Tibial nerve (tissue), 4 donors: ENCODE measurements around the gene MKI67. TPM values are rescaled to one million over a fixed set of nuclear protein-coding genes. Genes with fewer than 3 reads are reported as not detected.
"Not testable (repeated sequence)": the region's sequence is repeated elsewhere in the genome, so short reads cannot be mapped to it uniquely, and the experiment has no call there.

ENCODE experiments used
- DNase-seq, 2 donors: peaks; one replicate each; pipeline ENCODE4 v3.0.0-alpha.2; 2019; ENCODE audit warnings: low spot score in 2 of 2
- H3K27ac ChIP-seq, 4 donors: fragments of 200-600 bp; sonication (generic) in 3 of 4; one replicate each; pipeline ENCODE4 v1.5.1; 2017 to 2019; ENCODE audit warnings: mild to moderate bottlenecking in 1 of 4
- H3K27me3 ChIP-seq, 2 donors: fragments of 200-600 bp; sonication (generic) in 1 of 2; one replicate each; pipeline versions ENCODE4 v1.5.1 to v1.6.0; 2017 to 2019
- H3K36me3 ChIP-seq, 3 donors: fragments of 200-600 bp; sonication (generic); one replicate each; pipeline ENCODE4 v1.5.1; 2018 to 2019
- H3K4me1 ChIP-seq, 4 donors: fragments of 200-600 bp; sonication (generic) in 3 of 4; one replicate each; pipeline ENCODE4 v1.5.1; 2017 to 2019
- H3K4me3 ChIP-seq, 4 donors: fragments of 200-600 bp; sonication (generic) in 3 of 4; one replicate each; pipeline ENCODE4 v1.5.1; 2017 to 2019; ENCODE audit warnings: mild to moderate bottlenecking in 1 of 4, moderate library complexity in 1 of 4
- H3K9me3 ChIP-seq, 4 donors: fragments of 200-600 bp; sonication (generic) in 3 of 4; one replicate each; pipeline ENCODE4 v1.5.1; 2017 to 2019
- CTCF ChIP-seq, 5 experiments: fragments of 200-600 bp in 3 of 5; fragments of 450-650 bp in 2 of 5; sonication (generic) in 3 of 5; IDR thresholded peaks; one replicate each; pipeline ENCODE4 v1.5.1; 2016 to 2019; ENCODE audit warnings: antibody characterized with exemption in 5 of 5, mild to moderate bottlenecking in 3 of 5, moderate library complexity in 2 of 5
- EP300 ChIP-seq, 2 donors: sonication (generic); formaldehyde crosslinking; IDR thresholded peaks; one replicate each; pipeline ENCODE4 v1.6.1; 2017; ENCODE audit warnings: antibody characterized with exemption in 2 of 2, mild to moderate bottlenecking in 1 of 2
- POLR2A ChIP-seq, 2 donors: fragments of 450-650 bp; IDR thresholded peaks; one replicate each; pipeline ENCODE4 v1.6.1; 2017; ENCODE audit warnings: antibody characterized with exemption in 2 of 2, mild to moderate bottlenecking in 2 of 2, moderate library complexity in 2 of 2
- WGBS, 2 donors: methylation state at CpG; one replicate each; pipeline ENCODE4 v1.1.5; 2018; 5-methylcytosine and 5-hydroxymethylcytosine counted together
- total RNA-seq, 4 donors: library from RNA; depleted of rRNA; stranded (reverse); fragments of >200 nt; gene quantifications; one replicate each; pipeline ENCODE4 v1.1.0, GENCODE V29; 2016

MKI67 gene
- total RNA-seq, 4 donors from 2014 or later, result under 0.01 to 6.9 (median 3.4) TPM

DNA sequence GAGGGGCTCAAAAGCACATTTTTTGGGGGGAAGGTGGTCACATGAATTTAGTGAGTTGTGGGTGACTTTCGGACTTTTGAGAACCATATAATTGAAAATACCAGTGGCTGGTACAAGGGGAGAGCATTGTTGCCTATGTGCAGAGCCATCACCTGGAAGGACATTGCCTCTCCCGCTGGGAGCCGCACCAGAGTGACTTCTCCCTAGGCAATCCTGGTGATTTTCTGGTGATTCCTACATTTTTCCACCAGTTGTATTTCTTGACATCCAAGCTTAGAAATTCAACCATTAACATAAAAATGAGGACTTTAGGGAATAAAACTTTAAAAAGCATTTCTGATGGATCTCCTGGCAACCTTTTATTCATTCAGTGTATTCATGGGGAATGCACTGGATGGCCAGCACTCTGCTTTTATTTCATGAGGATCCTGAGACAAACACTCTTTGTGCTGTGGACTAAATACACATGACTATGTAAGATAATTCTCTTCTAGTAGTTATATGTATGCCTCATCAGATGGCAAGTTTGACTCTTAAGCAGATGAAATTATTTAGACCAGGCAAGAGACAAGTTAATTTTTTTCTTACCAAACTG, 41.8 kb upstream of the MKI67 start:
- no peak for DNase-seq
- no peaks in the 10 kb centered on the region for H3K4me1 ChIP-seq
- H3K9me3 ChIP-seq, result peaks cover 0 to 13% (median 0%) of the 10 kb centered on the region in 4 donors
- no peak overlapping the region for H3K27ac ChIP-seq
- H3K27me3 ChIP-seq, result no peaks in the 10 kb centered on the region
- TF ChIP-seq EP300 (IDR thresholded peaks at IDR 0.05) (no peak), POLR2A (IDR thresholded peaks at IDR 0.05) (no peak), CTCF (IDR thresholded peaks at IDR 0.05) (no peak)
- 85 to 97% methylated on average over 3 of the region's 3 CpGs for WGBS, 2 donors
- no peaks in the 10 kb centered on the region for H3K36me3 ChIP-seq
- no peak overlapping the region for H3K4me3 ChIP-seq

DNA sequence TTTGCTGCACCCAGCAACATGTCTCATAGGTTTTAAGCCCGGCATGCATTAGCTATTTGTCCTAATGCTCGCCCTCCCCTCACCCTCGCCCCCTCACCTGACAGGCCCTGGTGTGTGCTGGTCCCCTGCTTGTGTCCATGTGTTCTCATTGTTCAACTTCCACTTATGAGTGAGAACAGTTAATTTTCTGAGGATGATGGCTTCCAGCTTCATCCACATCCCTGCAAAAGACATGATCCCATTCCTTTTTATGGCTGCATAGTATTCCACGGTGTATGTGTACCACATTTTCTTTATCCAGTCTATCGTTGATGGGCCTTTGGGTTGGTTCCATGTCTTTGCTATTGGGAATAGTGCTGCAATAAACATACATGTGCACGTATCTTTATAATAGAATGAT, 40.9 kb upstream of the MKI67 start:
- H3K27me3 ChIP-seq, H3K27ac ChIP-seq, DNase-seq, H3K36me3 ChIP-seq, H3K4me3 ChIP-seq, H3K4me1 ChIP-seq, H3K9me3 ChIP-seq: not testable (repeated sequence)
- 79 to 91% methylated on average over 6 of the region's 6 CpGs for whole genome bisulfite sequencing, 2 donors

DNA sequence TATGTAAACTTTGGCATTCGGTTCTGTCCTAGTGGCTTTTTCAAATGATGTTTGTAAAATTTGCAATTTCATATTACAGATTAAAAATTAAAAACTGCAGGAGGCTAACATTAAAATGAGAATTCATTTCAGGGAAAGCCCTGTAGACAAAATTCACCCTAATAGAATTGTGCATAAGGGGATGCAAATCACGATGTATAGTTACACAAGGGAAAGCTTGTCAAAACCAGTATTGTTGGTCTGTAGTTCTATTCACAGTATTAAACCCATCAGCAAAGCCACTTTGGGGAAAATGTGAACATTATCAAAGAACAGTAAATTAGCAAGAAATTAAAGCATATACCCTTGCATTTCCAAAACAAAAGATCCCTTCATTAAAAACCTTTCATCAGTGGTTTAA, 39.9 kb upstream of the MKI67 start:
- DNase-seq, result no peak
- no peaks in the 10 kb centered on the region for H3K9me3 ChIP-seq
- H3K27ac ChIP-seq, result no peak overlapping the region
- WGBS, 2 donors, result 62 to 63% methylated on average over 2 of the region's 2 CpGs
- H3K36me3 ChIP-seq, result no peaks in the 10 kb centered on the region
- no peaks in the 10 kb centered on the region for H3K27me3 ChIP-seq
- no peak overlapping the region for H3K4me3 ChIP-seq
- no peaks in the 10 kb centered on the region for H3K4me1 ChIP-seq
- no peak for TF ChIP-seq POLR2A (IDR thresholded peaks at IDR 0.05)
- TF ChIP-seq EP300 (IDR thresholded peaks at IDR 0.05), result no peak
- no peak for TF ChIP-seq CTCF (IDR thresholded peaks at IDR 0.05)

DNA sequence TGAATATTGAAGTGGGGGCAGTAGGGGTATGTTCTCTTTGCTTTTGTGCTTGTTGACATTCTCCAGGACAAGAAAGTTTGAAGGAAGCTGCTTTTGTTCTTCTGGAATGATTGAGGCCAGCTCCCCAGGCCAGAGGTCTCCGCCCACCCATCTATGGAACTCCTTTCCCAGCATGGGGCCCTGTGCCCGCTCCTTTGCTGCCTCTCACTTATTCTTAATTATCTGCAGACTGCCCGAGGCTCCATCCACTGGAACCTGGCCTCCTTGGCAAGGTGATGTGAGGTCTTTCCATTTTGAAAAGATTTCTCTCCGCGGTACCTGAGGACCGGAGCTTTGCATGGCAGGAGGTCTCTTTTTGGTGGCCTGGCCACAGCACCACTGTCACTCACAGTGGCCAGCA, 39.3 kb upstream of the MKI67 start:
- H3K4me3 ChIP-seq, result no peak overlapping the region
- H3K4me1 ChIP-seq, result no peaks in the 10 kb centered on the region
- no peaks in the 10 kb centered on the region for H3K27me3 ChIP-seq
- no peak overlapping the region for H3K27ac ChIP-seq
- TF ChIP-seq EP300 (IDR thresholded peaks at IDR 0.05), result no peak
- TF ChIP-seq CTCF (IDR thresholded peaks at IDR 0.05), result no peak
- no peak for TF ChIP-seq POLR2A (IDR thresholded peaks at IDR 0.05)
- no peaks in the 10 kb centered on the region for H3K36me3 ChIP-seq
- no peak for DNase-seq
- WGBS, 2 donors, result 67 to 74% methylated on average over 6 of the region's 6 CpGs
- H3K9me3 ChIP-seq, result no peaks in the 10 kb centered on the region

- 85 to 89% methylated on average over 5 of the region's 5 CpGs for WGBS, 2 donors
- no peaks in the 10 kb centered on the region for H3K9me3 ChIP-seq
- no peak overlapping the region for H3K27ac ChIP-seq
- H3K4me3 ChIP-seq, result no peak overlapping the region
- no peaks in the 10 kb centered on the region for H3K36me3 ChIP-seq
- TF ChIP-seq EP300 (IDR thresholded peaks at IDR 0.05), result no peak
- TF ChIP-seq CTCF (IDR thresholded peaks at IDR 0.05), result no peak
- TF ChIP-seq POLR2A (IDR thresholded peaks at IDR 0.05), result no peak
- H3K27me3 ChIP-seq, result no peaks in the 10 kb centered on the region
- no peak for DNase-seq
- H3K4me1 ChIP-seq, result no peaks in the 10 kb centered on the region
Observed at GRCh38 chr10:128163701-128164100, 37.5 kb upstream of the MKI67 start.

DNA sequence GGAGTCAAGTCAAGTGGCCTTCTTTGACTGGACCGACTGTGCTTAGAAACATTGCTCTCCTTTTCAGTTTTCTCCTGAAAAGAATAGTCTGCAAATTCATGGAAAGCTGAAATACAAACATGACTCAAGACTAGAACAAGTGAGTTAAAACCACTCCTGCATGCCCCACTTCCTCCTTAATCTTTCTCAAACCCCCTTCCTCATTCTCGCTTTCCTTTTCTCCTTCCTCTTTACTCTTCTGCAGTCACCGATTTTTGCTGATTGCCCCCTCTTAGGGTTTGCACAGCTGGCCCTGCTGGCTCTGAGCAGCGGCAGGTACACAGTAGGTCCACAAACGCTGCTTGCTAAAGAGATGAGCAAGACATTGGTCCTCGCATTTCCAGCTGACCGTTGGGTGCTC, 34.8 kb upstream of the MKI67 start:
- H3K9me3 ChIP-seq, result no peaks in the 10 kb centered on the region
- H3K27me3 ChIP-seq, result no peaks in the 10 kb centered on the region
- H3K4me1 ChIP-seq, result no peaks in the 10 kb centered on the region
- H3K4me3 ChIP-seq, result no peak overlapping the region
- DNase-seq, result no peak
- TF ChIP-seq POLR2A (IDR thresholded peaks at IDR 0.05), result no peak
- no peak for TF ChIP-seq EP300 (IDR thresholded peaks at IDR 0.05)
- no peak for TF ChIP-seq CTCF (IDR thresholded peaks at IDR 0.05)
- no peaks in the 10 kb centered on the region for H3K36me3 ChIP-seq
- WGBS, 2 donors, result 86 to 88% methylated on average over 7 of the region's 7 CpGs
- H3K27ac ChIP-seq, result no peak overlapping the region
